PC-9 (cell line): ENCODE data around the gene ATP10B. TPM values are rescaled to one million over a fixed set of nuclear protein-coding genes. Genes with fewer than 3 reads are reported as not detected.
"Not testable (repeated sequence)": the region's sequence is repeated elsewhere in the genome, so short reads cannot be mapped to it uniquely, and the experiment has no call there.

Experiments used
- BruUV-seq: library from RNA; stranded (reverse); fragments of 400-500 nt; replicated peaks from 2 replicates; lab custom pipeline; 2021; lab: Mats Ljungman, UMichigan
- CTCF ChIA-PET: fragments of 300-600 bp; sonication (Branson Sonifier 250); formaldehyde crosslinking; loops from one replicate; lab custom pipeline; 2022; ENCODE audit warnings: antibody characterized with exemption; lab: Charles Lee
- POLR2A ChIA-PET: fragments of 300-600 bp; sonication (Branson Sonifier 250); formaldehyde crosslinking; loops from one replicate; lab custom pipeline; 2022; ENCODE audit warnings: antibody characterized with exemption; ENCODE audit not compliant: unreplicated experiment; lab: Charles Lee
- DNase-seq, 2 experiments: peaks; one replicate each; pipeline versions ENCODE4 v3.0.0 to v3.0.0-alpha.2; 2015 to 2022; ENCODE audit warnings: mixed read lengths in 1 of 2
- H2AFZ ChIP-seq: fragments of 200-600 bp; sonication (generic); 2 replicates; pipeline ENCODE4 v1.8.1; 2017; ENCODE audit warnings: antibody characterized with exemption
- H3F3A ChIP-seq: fragments of 200-600 bp; sonication (generic); 2 replicates; pipeline ENCODE4 v1.8.1; 2017; ENCODE audit warnings: antibody characterized with exemption, mild to moderate bottlenecking, low read depth; ENCODE audit not compliant: insufficient read depth
- H3K27ac ChIP-seq: fragments of 200-600 bp; sonication (generic); 2 replicates; pipeline ENCODE4 v1.6.1; 2016; ENCODE audit warnings: mixed run types
- H3K27me3 ChIP-seq: fragments of 200-600 bp; sonication (generic); 2 replicates; pipeline ENCODE4 v1.6.1; 2016; ENCODE audit warnings: low read depth, mixed run types; ENCODE audit not compliant: insufficient read depth
- H3K36me3 ChIP-seq: fragments of 200-600 bp; sonication (generic); 2 replicates; pipeline ENCODE4 v1.6.1; 2016; ENCODE audit warnings: low read depth, mixed run types
- H3K4me1 ChIP-seq: fragments of 200-600 bp; sonication (generic); replicated peaks from 2 replicates; pipeline ENCODE4 v1.6.1; 2016; ENCODE audit warnings: mixed run types; ENCODE audit not compliant: insufficient read depth
- H3K4me2 ChIP-seq: fragments of 200-600 bp; sonication (generic); 2 replicates; pipeline ENCODE4 v1.6.1; 2017; ENCODE audit warnings: mixed run types
- H3K4me3 ChIP-seq: fragments of 200-600 bp; sonication (generic); 2 replicates; pipeline ENCODE4 v1.6.1; 2016; ENCODE audit warnings: mixed run types
- H3K79me2 ChIP-seq: fragments of 200-600 bp; sonication (generic); 2 replicates; pipeline ENCODE4 v1.6.1; 2017; ENCODE audit warnings: low read depth, mixed run types
- H3K9me2 ChIP-seq: fragments of 200-600 bp; sonication (generic); 2 replicates; pipeline ENCODE4 v1.8.1; 2017; ENCODE audit warnings: mild to moderate bottlenecking; ENCODE audit not compliant: insufficient read depth
- H3K9me3 ChIP-seq: fragments of 200-600 bp; sonication (generic); 2 replicates; pipeline ENCODE4 v1.8.1; 2016; ENCODE audit warnings: low read depth; ENCODE audit not compliant: insufficient read depth
- H4K20me1 ChIP-seq: fragments of 200-600 bp; sonication (generic); 2 replicates; pipeline ENCODE4 v1.8.1; 2017; ENCODE audit not compliant: insufficient read depth
- CTCF ChIP-seq: fragments of 200-600 bp; sonication (generic); conservative IDR thresholded peaks from 2 replicates; pipeline ENCODE4 v1.6.1; 2017; ENCODE audit warnings: mixed run types, antibody characterized with exemption, mild to moderate bottlenecking, moderate library complexity
- EZH2 ChIP-seq: fragments of 200-600 bp; sonication (generic); IDR thresholded peaks from 2 replicates; pipeline ENCODE4 v1.8.0; 2017; ENCODE audit warnings: antibody characterized with exemption, low read depth
- intact Hi-C: fragments of 100-400 bp; cut with micrococcal nuclease; formaldehyde crosslinking; loops from one replicate; pipeline ENCODE4 v1.10.0; 2022; ENCODE audit not compliant: unreplicated experiment
- total RNA-seq: library from RNA; stranded (reverse); gene quantifications from 2 replicates; pipeline ENCODE4 v1.2.3, GENCODE V29; 2021

The ATP10B gene
- total RNA-seq, 1 experiment from 2014 or later = not detected

- ChIA-PET CTCF (no interaction called here), POLR2A (no interaction called here)
- peak in 1 of 2 experiments; percentile 54 for DNase-seq
- Histone ChIP-seq H3K27me3 (no peaks in the 10 kb centered on the region), H3F3A (no peaks in the 10 kb centered on the region), H3K9me2 (no peaks in the 10 kb centered on the region), H3K27ac (no peak overlapping the region), H3K36me3 (no peaks in the 10 kb centered on the region), H3K9me3 (no peaks in the 10 kb centered on the region), H3K79me2 (no peaks in the 10 kb centered on the region), H3K4me3 (no peak overlapping the region), H3K4me2 (no peak overlapping the region), H2AFZ (no peak overlapping the region), H3K4me1 (no peaks in the 10 kb centered on the region), H4K20me1 (no peaks in the 10 kb centered on the region)
- no TSS peak for BruUV-seq
- intact Hi-C loops = no loop called here
- TF ChIP-seq EZH2 = no peak
- no peak for TF ChIP-seq CTCF
Observed at GRCh38 chr5:160887780-160888179, 35.8 kb upstream of the ATP10B start.

- intact Hi-C loops, H4K20me1 ChIP-seq, H3K9me2 ChIP-seq, H3K4me2 ChIP-seq, H2AFZ ChIP-seq, CTCF ChIA-PET, H3K4me1 ChIP-seq, H3F3A ChIP-seq, POLR2A ChIA-PET, H3K36me3 ChIP-seq, H3K27ac ChIP-seq, H3K9me3 ChIP-seq, H3K4me3 ChIP-seq, H3K79me2 ChIP-seq, BruUV-seq, DNase-seq: not testable (repeated sequence)
- peaks cover 16% of the 10 kb centered on the region; the same call in 1 of the 2 replicates for H3K27me3 ChIP-seq
Observed at GRCh38 chr5:160873560-160874200, 21.7 kb upstream of the ATP10B start.

GRCh38 chr5:160869989-160870521, 18.0 kb upstream of the ATP10B start:
- Histone ChIP-seq H4K20me1 (no peaks in the 10 kb centered on the region), H3K36me3 (no peaks in the 10 kb centered on the region), H3K4me1 (no peaks in the 10 kb centered on the region), H3K79me2 (no peaks in the 10 kb centered on the region), H2AFZ (no peak overlapping the region), H3K9me2 (no peaks in the 10 kb centered on the region), H3K9me3 (no peaks in the 10 kb centered on the region), H3K27ac (no peak overlapping the region), H3F3A (no peaks in the 10 kb centered on the region), H3K4me3 (no peak overlapping the region), H3K27me3 (peaks cover 16% of the 10 kb centered on the region; the same call in 1 of the 2 replicates), H3K4me2 (no peak overlapping the region)
- ChIA-PET POLR2A (no interaction called here), CTCF (no interaction called here)
- no TSS peak for BruUV-seq
- intact Hi-C loops = no loop called here
- DNase-seq = no peak
- no peak for TF ChIP-seq EZH2
- TF ChIP-seq CTCF = no peak
